22Rv1 (cell line): ENCODE measurements around the gene SMCO3.

Experiments used
- ZFX ChIP-seq: fragments of 450-650 bp; IDR thresholded peaks from 2 replicates; pipeline ENCODE4 v1.6.1; 2017; ENCODE audit warnings: antibody characterized with exemption, borderline replicate concordance
- TF ChIP-seq, protein P1 (sequence below): fragments of 450-650 bp; IDR thresholded peaks from 2 replicates; pipeline ENCODE4 v1.5.1; 2017; ENCODE audit warnings: mild to moderate bottlenecking

DNA sequence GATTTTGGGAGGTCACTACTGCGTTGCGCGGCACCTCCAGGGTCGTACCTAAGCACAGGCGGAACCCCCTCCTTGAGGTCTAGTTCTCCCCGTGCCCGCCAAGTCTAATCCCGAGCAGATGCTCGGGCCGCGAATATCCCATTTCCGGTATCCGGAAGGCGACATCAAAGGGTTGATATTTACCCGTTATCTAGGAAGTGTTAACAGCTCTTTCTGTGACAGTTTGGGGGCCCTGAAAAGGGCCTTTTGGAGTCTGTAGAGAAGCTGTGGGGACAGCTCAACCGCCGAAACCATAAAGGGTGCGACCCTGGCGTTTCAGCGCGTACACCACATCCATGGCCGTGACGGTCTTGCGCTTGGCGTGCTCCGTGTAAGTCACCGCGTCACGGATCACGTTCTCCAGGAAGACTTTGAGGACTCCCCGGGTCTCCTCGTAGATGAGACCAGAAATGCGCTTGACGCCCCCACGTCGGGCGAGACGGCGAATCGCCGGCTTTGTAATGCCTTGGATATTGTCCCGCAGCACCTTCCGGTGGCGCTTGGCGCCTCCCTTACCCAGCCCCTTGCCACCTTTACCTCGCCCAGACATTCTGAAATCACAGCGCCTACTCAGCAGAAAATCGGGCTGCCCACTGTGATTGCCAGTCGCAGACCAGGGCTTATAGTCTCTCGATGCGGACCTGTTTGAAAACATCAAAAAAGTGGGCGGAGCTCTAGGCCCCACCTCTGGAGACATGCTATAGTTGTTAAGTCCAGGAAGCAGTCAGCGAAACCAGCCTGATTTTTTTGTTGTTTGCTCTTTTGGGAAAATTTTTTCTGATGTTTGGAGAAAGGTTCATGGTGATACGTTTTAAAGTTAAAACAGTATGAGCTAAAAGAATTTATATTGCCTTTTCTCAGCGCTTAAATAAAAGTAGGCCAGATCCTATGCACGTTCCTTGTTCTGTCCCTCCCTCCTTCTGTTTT lies 43.2 kb downstream of the SMCO3 start:
- TF ChIP-seq, protein P1, sequence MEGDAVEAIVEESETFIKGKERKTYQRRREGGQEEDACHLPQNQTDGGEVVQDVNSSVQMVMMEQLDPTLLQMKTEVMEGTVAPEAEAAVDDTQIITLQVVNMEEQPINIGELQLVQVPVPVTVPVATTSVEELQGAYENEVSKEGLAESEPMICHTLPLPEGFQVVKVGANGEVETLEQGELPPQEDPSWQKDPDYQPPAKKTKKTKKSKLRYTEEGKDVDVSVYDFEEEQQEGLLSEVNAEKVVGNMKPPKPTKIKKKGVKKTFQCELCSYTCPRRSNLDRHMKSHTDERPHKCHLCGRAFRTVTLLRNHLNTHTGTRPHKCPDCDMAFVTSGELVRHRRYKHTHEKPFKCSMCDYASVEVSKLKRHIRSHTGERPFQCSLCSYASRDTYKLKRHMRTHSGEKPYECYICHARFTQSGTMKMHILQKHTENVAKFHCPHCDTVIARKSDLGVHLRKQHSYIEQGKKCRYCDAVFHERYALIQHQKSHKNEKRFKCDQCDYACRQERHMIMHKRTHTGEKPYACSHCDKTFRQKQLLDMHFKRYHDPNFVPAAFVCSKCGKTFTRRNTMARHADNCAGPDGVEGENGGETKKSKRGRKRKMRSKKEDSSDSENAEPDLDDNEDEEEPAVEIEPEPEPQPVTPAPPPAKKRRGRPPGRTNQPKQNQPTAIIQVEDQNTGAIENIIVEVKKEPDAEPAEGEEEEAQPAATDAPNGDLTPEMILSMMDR, result no peak
- TF ChIP-seq ZFX, result no peak
